ENCODE data around the gene LMBR1.
"Not testable (repeated sequence)": the region's sequence is repeated elsewhere in the genome, so short reads cannot be mapped to it uniquely, and the experiment has no call there.

DNA sequence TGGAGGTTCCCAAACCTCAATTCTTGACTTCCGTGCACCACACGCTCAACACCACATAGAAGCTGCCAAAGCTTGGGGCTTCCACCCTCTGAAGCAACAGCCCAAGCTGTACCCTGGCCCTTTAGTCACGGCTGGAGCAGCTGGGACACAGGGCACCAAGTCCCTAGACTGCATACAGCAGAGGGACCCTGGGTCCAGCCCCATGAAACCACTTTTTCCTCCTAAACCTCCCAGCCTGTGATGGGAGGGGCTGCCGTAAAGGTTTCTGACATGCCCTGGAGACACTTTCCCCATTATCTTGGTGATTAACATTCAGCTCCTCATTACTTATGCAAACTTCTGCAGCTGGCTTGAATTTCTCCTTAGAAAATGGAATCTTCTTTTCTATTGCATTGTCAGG, 194.5 kb downstream of the LMBR1 start:
- not testable (repeated sequence) for TF ChIP-seq POLR2A (IDR thresholded peaks at IDR 0.05; ENCODE audit: insufficient read depth in 1 of 2, low read depth in 2 of 2, low read length in 2 of 2); TBL1XR1 (IDR thresholded peaks at IDR 0.05; ENCODE audit: borderline replicate concordance, low read length, partially characterized antibody)

Data from HepG2 (cell line).